AG08395 (cell line): ENCODE data around the gene TEX48.
A peak's percentile ranks its signal among the peaks of the same experiment; 100 is the strongest.

Experiments used
- DNase-seq: peaks from one replicate; pipeline ENCODE4 v3.0.0; 2012; ENCODE audit warnings: mixed read lengths, low spot score

TEX48 gene

GRCh38 chr9:114666851-114667250 is 15.1 kb downstream of the TEX48 start:
- DNase-seq = no peak

DNA sequence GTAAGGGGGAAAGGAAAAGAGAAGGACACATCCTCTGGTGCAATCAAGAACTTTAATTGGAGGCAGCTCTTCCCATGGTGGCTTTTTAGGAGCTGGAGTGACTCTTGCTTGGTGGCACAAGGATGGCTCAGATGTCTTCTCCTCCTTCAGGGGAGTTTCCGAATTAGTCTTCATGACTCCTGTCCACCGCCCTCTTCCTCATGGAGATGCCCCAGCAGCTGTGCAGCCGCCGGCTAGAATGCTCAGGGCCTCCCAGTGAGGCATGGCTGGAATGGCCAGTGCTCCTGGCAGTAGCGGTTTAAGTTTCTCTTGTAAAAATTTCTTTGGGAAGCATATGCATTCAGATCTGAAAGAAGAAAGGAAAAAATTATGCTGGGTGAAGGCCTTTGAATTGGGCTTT is 15.6 kb downstream of the TEX48 start:
- DNase-seq = no peak

- DNase-seq = no peak
These were observed 17.8 kb downstream of the TEX48 start for GRCh38 chr9:114664181-114664580.

DNA sequence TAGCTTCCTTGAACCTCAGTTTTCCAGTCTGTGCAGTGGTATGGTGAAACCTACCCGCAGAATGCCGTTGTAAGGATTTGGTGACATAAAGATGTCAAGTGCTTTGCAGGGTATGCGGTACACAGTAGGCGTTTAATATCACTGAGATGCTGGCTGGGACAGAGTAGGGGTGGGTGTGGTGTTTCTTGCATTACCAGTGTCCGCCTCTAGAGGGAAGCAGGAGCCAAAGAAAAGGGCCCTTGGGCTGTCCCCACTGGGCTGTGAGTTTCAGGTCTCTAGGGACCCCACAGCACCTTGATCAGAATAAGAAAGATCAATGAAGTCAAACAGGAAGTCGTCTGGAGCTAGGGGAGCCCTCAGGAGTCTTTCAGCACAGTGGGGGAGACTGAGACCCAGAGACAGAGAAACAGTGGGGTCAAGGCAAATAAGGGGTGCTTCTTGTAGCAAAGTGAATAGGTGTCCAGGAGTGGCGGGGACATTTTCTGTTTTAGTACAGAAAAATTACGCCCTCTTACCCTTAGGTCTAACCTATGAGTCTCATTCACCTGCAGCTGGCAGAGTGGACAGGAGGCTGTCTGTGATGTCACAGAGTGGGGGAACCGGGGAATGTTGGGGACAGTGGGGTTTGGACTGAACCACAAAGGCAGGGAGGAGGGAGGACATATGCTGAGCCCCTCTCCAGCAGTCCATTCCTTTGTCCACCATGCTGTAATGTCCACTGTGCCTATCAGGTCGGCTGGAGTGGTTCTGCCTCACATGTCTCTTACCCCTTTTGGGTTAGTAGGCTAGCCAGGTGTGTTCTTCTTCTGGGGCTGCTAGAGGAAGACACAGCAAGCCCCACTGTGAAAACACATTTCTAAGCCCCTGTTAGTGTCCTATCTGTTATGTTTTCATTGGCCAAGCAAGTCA is 19.7 kb downstream of the TEX48 start:
- DNase-seq = peak; percentile 84

GRCh38 chr9:114657705-114658104 is 24.3 kb downstream of the TEX48 start, which contains the start of gene TEX53:
TSS of gene TEX53 (minus strand) at chr9:114657805. CDS start at chr9:114657774, 31 bp downstream.
- no peak for DNase-seq

DNA sequence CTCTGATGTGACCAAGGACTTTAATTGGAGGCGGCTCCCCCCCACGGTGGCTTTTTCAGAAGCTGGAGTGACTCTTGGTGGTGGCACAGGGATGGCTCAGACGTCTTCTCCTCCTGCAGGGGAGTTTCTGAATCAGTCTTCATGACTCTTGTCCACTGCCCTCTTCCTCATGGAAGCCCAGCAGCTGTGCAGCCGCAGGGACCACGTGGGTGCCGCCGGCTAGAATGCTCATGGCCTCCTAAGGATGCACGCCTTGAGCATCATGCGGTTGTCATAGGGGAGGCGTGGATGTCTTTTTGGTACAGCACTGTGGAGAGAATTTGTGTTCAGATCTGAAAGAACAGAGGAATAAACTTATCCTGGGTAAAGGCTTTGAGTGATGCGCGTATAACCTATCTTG is 25.7 kb downstream of the TEX48 start:
- DNase-seq = no peak

- DNase-seq = peak; percentile 63
These were observed 26.3 kb downstream of the TEX48 start for GRCh38 chr9:114655689-114656088.

GRCh38 chr9:114653556-114654159 is 28.3 kb downstream of the TEX48 start:
- peak; percentile 78 for DNase-seq

DNA sequence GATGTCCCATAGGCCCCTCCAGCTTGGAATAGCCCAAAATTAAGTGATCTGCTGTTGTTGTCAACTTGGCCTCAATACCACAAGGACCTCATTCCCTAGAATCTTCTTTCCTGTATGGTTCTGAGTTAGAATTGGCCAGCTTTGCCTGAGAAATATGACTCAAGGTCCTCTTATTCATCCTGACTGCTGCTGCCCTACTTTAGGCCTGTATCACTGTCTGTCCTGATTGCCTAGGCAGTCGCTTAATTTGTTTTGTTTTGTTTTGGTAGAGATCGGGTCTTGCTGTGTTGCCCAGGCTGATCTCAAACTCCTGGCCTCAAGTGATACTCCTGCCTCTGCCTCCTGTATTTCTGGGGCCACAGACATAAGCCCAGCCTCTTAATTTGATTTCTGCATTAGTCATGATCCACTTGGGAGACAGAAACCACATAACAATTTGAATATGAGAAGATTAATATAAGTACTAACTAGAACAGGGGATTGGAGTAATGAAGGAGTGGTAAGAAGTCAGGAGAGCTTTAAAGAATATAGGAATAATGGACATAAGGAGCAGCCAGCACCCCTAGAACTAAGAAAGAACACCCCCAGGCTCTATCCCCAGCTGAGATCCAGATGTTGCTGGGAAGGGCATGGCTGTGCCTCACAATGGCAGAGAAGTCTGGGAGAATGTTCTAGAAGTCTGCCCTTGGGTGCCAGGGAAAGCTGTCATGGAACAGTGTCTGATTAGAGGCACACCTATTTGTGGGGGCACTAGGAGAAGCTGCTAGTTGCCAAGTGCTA is 29.0 kb downstream of the TEX48 start:
- DNase-seq = peak; percentile 57

- no peak for DNase-seq
These were observed 38.1 kb downstream of the TEX48 start for GRCh38 chr9:114643896-114644295.

GRCh38 chr9:114643001-114643400 is 39.0 kb downstream of the TEX48 start:
- no peak for DNase-seq

DNA sequence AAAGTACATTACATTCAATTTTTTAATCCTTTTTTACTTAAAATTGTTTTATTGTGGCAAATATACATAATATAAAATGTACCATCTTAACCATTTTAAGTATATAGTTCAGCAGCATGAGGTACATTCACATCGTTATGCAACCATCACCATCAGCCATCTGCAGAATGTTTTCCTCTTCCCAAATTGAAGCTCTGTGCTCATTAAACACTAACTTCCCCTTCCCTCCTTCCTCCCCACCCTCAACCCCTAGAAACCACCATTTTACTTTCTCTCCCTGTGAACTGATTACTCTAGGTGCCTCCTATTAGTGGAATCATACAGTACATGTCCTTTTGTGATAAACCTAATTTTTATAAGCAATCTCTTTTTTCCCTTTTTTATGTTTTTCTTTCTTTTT is 40.0 kb downstream of the TEX48 start:
- DNase-seq = no peak

- no peak for DNase-seq
These were observed 43.6 kb downstream of the TEX48 start for GRCh38 chr9:114638404-114638803.

GRCh38 chr9:114634387-114634786 is 47.6 kb downstream of the TEX48 start:
- DNase-seq = no peak

DNA sequence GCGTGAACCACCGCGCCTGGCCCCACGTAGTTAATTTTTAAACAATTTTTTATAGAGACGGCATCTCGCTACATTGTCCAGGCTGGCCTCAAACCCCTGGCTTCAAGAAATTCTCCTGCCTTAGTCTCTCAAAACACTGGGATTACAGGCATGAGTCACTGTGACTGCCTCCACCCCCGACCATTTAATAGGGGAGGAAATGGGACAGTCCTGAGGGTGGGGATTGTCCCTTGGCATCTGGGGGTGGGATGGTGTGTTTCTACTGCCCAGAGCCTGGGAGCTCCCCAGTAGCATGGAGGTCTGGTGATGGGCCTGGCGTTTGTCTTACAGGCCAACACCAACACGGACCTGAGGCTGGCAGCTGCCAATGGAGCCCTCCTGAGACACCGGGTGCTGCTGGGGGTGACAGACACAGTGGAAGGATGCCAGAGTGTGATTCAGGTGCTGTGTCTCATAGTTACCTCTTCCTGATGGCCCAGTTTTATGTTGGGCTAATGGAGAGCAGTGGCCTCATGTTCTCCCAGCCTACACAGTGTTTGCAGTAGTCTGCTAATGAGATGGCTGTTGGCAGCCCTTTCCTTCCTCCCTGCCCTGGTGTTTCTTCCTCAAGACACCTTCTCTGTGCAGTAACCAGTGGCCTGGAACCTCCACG is 48.4 kb downstream of the TEX48 start:
- DNase-seq = no peak

- DNase-seq = no peak
These were observed 50.8 kb downstream of the TEX48 start for GRCh38 chr9:114631166-114631565.

- no peak for DNase-seq
These were observed 52.4 kb downstream of the TEX48 start for GRCh38 chr9:114629563-114630090.

GRCh38 chr9:114627553-114627952 is 54.4 kb downstream of the TEX48 start:
- DNase-seq = no peak

GRCh38 chr9:114626415-114627020 is 55.5 kb downstream of the TEX48 start:
- DNase-seq = no peak

DNA sequence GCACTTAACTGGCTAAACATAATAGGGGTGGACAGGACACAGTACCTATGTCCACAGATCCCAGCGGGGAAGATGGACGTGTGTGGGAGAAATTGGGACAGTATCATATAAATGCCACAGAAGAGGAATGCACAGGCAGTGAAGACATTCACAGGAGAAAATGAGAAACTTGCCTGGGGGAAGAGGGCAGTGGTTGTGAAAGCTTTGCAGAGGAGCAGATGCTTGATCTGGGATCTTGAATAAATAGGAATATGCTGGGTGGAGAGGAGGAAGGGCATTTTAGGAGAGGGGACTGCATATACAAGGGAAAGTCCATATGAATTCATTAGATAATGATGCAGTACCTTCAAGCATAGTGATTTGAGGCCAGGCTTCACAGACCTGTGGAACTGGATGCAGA is 57.3 kb downstream of the TEX48 start:
- DNase-seq = no peak

- DNase-seq = peak; percentile 87
These were observed 59.9 kb downstream of the TEX48 start for GRCh38 chr9:114621975-114622609.
